Measurements from ENCODE around the gene CGNL1.

The CGNL1 gene

DNA sequence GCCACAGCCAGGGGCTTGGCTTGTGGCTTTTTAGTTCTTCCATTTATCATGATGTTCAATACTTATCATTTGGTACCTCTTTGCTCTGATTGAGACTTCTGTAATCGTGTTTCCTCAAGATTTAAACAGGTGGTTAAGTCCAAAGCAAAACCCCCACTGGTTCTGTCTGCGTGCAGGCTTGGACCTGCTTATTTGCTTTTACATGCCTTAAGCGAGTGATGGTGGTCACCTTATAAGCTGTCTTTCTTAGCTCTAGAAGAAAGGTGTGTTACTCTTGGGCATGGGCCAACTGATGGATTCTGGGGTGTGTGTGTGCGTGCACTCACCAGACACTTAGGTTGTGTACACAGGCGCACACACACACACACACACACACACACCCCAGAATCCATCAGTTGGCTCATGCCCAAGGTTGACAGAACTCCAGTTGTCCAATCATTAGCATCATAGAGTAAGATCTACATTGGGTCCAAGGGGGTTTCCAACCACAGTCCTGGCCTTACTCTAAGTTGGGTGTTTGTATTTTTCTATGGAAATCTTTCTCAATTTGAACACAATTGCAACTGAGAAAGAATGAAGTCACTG, 216.6 kb downstream of the CGNL1 start:
- no peak for TF ChIP-seq FOXM1 (IDR thresholded peaks at IDR 0.05; ENCODE audit: borderline replicate concordance, low read depth)
- no peak for TF ChIP-seq ZBTB7A (IDR thresholded peaks at IDR 0.05; ENCODE audit: low read depth)
- no peak for TF ChIP-seq TCF12 (IDR thresholded peaks at IDR 0.05; ENCODE audit: low read depth)
- TF ChIP-seq, protein P1, sequence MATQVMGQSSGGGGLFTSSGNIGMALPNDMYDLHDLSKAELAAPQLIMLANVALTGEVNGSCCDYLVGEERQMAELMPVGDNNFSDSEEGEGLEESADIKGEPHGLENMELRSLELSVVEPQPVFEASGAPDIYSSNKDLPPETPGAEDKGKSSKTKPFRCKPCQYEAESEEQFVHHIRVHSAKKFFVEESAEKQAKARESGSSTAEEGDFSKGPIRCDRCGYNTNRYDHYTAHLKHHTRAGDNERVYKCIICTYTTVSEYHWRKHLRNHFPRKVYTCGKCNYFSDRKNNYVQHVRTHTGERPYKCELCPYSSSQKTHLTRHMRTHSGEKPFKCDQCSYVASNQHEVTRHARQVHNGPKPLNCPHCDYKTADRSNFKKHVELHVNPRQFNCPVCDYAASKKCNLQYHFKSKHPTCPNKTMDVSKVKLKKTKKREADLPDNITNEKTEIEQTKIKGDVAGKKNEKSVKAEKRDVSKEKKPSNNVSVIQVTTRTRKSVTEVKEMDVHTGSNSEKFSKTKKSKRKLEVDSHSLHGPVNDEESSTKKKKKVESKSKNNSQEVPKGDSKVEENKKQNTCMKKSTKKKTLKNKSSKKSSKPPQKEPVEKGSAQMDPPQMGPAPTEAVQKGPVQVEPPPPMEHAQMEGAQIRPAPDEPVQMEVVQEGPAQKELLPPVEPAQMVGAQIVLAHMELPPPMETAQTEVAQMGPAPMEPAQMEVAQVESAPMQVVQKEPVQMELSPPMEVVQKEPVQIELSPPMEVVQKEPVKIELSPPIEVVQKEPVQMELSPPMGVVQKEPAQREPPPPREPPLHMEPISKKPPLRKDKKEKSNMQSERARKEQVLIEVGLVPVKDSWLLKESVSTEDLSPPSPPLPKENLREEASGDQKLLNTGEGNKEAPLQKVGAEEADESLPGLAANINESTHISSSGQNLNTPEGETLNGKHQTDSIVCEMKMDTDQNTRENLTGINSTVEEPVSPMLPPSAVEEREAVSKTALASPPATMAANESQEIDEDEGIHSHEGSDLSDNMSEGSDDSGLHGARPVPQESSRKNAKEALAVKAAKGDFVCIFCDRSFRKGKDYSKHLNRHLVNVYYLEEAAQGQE (IDR thresholded peaks at IDR 0.05; ENCODE audit: low read depth) = no peak
- no peak for TF ChIP-seq NFIC (IDR thresholded peaks at IDR 0.05)
- TF ChIP-seq CREB1 (IDR thresholded peaks at IDR 0.05; ENCODE audit: low read depth) = no peak
- TF ChIP-seq, protein P2, sequence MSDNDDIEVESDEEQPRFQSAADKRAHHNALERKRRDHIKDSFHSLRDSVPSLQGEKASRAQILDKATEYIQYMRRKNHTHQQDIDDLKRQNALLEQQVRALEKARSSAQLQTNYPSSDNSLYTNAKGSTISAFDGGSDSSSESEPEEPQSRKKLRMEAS (IDR thresholded peaks at IDR 0.05) = no peak
- TF ChIP-seq RAD21 (IDR thresholded peaks at IDR 0.05; ENCODE audit: low read depth) = no peak

DNA sequence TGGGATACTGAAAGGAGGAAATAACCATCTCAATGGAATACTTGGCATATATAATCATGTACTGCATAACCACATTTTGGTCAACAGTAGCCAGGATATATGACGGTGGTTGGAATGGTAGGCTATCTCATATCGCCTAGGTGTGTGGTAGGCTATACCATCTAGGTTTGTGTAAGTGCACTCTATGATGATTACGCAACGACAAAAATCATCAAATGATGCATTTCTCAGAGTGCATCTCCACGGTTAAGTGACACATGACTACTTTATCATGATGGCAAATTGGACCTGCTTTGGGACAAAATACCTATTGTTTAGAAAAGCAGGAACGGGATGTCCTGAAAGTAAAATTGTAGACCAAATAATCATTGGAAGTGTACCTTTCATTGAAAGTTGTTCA, 218.2 kb downstream of the CGNL1 start:
- 0 out of 2 replicates have a peak, but pooled peaks have one; percentile 30 for TF ChIP-seq CEBPB (IDR thresholded peaks at IDR 0.05)
- TF ChIP-seq, protein P2 (IDR thresholded peaks at IDR 0.05) = no peak

DNA sequence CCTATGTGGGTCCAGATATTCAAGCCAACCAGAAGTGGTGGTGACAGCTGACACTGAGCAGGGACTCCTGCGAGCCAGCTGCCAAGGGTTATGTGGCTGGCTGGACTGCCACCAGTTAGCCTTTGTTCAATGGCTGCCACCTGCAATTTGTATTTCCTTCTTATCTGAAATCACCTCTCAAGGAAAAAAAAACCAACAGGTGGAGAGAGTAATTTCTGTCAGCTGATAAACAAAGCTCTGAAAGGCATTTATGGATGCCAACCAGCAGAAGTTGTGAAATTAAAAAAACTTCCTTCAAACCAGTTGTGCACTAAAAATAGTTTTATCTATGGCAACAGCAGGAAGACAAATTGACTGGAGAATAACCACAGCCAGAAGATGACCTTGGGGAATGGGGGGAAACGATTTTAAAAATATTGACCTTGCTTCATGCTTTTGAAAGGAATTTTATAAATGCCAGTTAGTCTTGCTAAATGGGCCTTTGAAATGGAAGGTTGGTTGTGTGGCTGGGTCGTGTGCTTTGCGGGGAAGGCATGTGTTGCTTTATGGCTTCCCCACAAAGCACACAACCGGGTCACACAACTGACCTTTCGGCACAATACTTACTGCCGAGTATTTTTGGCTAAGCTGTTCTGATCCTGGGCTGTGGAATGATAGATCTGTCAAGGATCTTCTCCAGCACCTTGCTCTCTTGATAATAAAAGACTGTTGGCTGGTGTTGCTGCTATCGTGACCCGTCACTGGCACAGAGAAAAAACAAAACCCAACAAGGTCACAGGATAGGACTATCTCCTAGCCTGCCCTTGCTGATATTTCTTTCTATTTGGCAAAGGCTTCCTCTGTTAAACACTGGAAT, 218.9 kb downstream of the CGNL1 start:
- TF ChIP-seq TEAD4 (IDR thresholded peaks at IDR 0.05) (no peak), ZBTB7A (IDR thresholded peaks at IDR 0.05; ENCODE audit: low read depth) (no peak), NFIC (IDR thresholded peaks at IDR 0.05) (no peak), FOXM1 (IDR thresholded peaks at IDR 0.05; ENCODE audit: borderline replicate concordance, low read depth) (no peak), CREB1 (IDR thresholded peaks at IDR 0.05; ENCODE audit: low read depth) (no peak), EP300 (IDR thresholded peaks at IDR 0.05; ENCODE audit: borderline replicate concordance) (no peak), RAD21 (IDR thresholded peaks at IDR 0.05; ENCODE audit: low read depth) (no peak), CEBPB (IDR thresholded peaks at IDR 0.05) (no peak)
- TF ChIP-seq, protein P1 (IDR thresholded peaks at IDR 0.05; ENCODE audit: low read depth) = no peak
- TF ChIP-seq, protein P2 (IDR thresholded peaks at IDR 0.05) = no peak
- TF ChIP-seq, protein P3, sequence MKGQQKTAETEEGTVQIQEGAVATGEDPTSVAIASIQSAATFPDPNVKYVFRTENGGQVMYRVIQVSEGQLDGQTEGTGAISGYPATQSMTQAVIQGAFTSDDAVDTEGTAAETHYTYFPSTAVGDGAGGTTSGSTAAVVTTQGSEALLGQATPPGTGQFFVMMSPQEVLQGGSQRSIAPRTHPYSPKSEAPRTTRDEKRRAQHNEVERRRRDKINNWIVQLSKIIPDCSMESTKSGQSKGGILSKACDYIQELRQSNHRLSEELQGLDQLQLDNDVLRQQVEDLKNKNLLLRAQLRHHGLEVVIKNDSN (IDR thresholded peaks at IDR 0.05) = no peak

DNA sequence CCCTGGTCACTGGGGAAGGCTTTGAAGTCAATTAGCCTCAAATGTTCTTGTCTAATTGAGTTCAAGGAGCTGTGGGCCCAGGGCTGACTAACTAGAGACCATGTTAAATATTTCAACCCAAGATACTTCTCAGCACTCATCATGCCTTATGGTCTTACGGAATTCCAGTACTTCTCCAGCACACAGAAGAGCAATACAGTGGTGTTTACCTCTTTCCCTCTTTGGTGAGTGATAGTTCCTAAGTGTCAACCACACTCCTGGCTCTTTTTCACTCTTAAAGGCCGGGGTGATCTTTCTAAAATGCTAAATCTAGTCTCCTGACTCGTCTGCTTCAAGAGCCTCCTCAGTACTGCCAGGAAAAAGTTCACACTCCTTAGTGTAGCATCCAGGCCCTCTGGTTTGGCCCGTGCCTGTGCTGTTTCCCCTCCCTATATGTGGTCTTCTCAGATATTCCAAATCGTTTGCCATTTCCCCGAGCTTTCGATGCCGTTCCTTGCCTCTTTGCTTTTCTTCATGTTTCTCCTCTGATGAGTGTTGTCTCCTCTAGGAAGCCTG, 220.1 kb downstream of the CGNL1 start:
- TF ChIP-seq, protein P2 (IDR thresholded peaks at IDR 0.05) = no peak
- no peak for TF ChIP-seq TAF1 (IDR thresholded peaks at IDR 0.05; ENCODE audit: low read depth)
- no peak for TF ChIP-seq NFIC (IDR thresholded peaks at IDR 0.05)
- TF ChIP-seq, protein P1 (IDR thresholded peaks at IDR 0.05; ENCODE audit: low read depth) = no peak
- TF ChIP-seq ZBTB7A (IDR thresholded peaks at IDR 0.05; ENCODE audit: low read depth) = no peak
- TF ChIP-seq, protein P3 (IDR thresholded peaks at IDR 0.05) = no peak
- TF ChIP-seq TEAD4 (IDR thresholded peaks at IDR 0.05) = no peak
- TF ChIP-seq EGR1 (IDR thresholded peaks at IDR 0.05) = no peak
- no peak for TF ChIP-seq YY1 (IDR thresholded peaks at IDR 0.05; ENCODE audit: low read depth)
- no peak for TF ChIP-seq EP300 (IDR thresholded peaks at IDR 0.05; ENCODE audit: borderline replicate concordance)
- TF ChIP-seq CREB1 (IDR thresholded peaks at IDR 0.05; ENCODE audit: low read depth) = no peak
- TF ChIP-seq CEBPB (IDR thresholded peaks at IDR 0.05) = no peak
- no peak for TF ChIP-seq TCF12 (IDR thresholded peaks at IDR 0.05; ENCODE audit: low read depth)
- no peak for TF ChIP-seq RAD21 (IDR thresholded peaks at IDR 0.05; ENCODE audit: low read depth)
- TF ChIP-seq FOXM1 (IDR thresholded peaks at IDR 0.05; ENCODE audit: borderline replicate concordance, low read depth) = no peak
